KMS-11 (cell line): ENCODE results near the gene PDGFA.

ENCODE experiments used
- H2AFZ ChIP-seq: fragments of 200-600 bp; sonication (generic); 2 replicates; pipeline ENCODE4 v1.6.1; 2016; ENCODE audit warnings: antibody characterized with exemption, mixed run types, low read depth
- H3K27ac ChIP-seq: fragments of 200-600 bp; sonication (generic); 2 replicates; pipeline ENCODE4 v1.6.1; 2016; ENCODE audit warnings: mild to moderate bottlenecking, mixed run types
- H3K27me3 ChIP-seq: fragments of 200-600 bp; sonication (generic); 2 replicates; pipeline ENCODE4 v1.6.1; 2017; ENCODE audit warnings: mild to moderate bottlenecking, low read depth, mixed run types, moderate library complexity; ENCODE audit not compliant: insufficient read depth
- H3K36me3 ChIP-seq: fragments of 200-600 bp; sonication (generic); 2 replicates; pipeline ENCODE4 v1.6.1; 2017; ENCODE audit warnings: mild to moderate bottlenecking, mixed run types; ENCODE audit not compliant: insufficient read depth
- H3K4me1 ChIP-seq: fragments of 200-600 bp; sonication (generic); 2 replicates; pipeline ENCODE4 v1.6.1; 2016; ENCODE audit warnings: mild to moderate bottlenecking, low read depth, mixed run types; ENCODE audit not compliant: poor library complexity, severe bottlenecking
- H3K4me2 ChIP-seq: fragments of 200-600 bp; sonication (generic); 2 replicates; pipeline ENCODE4 v1.7.0; 2016; ENCODE audit warnings: mild to moderate bottlenecking, mixed run types
- H3K4me3 ChIP-seq: fragments of 200-600 bp; sonication (generic); IDR thresholded peaks from 2 replicates; pipeline ENCODE4 v1.6.1; 2017; ENCODE audit warnings: low read depth, low read length, mixed read lengths; ENCODE audit not compliant: insufficient read depth
- H3K79me2 ChIP-seq: fragments of 200-600 bp; sonication (generic); 2 replicates; pipeline ENCODE4 v1.6.1; 2016; ENCODE audit warnings: low read depth, mixed run types; ENCODE audit not compliant: insufficient read depth
- H3K9ac ChIP-seq: fragments of 200-600 bp; sonication (generic); 2 replicates; pipeline ENCODE4 v1.6.1; 2016; ENCODE audit warnings: mild to moderate bottlenecking, mixed run types
- H4K20me1 ChIP-seq: fragments of 200-600 bp; sonication (generic); 2 replicates; pipeline ENCODE4 v1.6.1; 2016; ENCODE audit warnings: mild to moderate bottlenecking, mixed run types; ENCODE audit not compliant: insufficient read depth
- CTCF ChIP-seq: fragments of 200-600 bp; sonication (generic); conservative IDR thresholded peaks from 2 replicates; pipeline ENCODE4 v1.6.1; 2017; ENCODE audit warnings: low read depth, mild to moderate bottlenecking, antibody characterized with exemption, low read length, moderate library complexity, mixed read lengths

The PDGFA gene

GRCh38 chr7:510782-511281 lies 8.8 kb downstream of the PDGFA start:
- no peak overlapping the region for H3K9ac ChIP-seq
- no peaks in the 10 kb centered on the region for H3K79me2 ChIP-seq
- H3K4me1 ChIP-seq: no peaks in the 10 kb centered on the region
- no peaks in the 10 kb centered on the region for H4K20me1 ChIP-seq
- H3K27ac ChIP-seq: no peak overlapping the region
- H3K36me3 ChIP-seq: no peaks in the 10 kb centered on the region
- H3K4me3 ChIP-seq: no peak overlapping the region
- no peak overlapping the region for H3K4me2 ChIP-seq
- H3K27me3 ChIP-seq: peaks cover 72% of the 10 kb centered on the region
- no peak for TF ChIP-seq CTCF
- no peak overlapping the region for H2AFZ ChIP-seq

GRCh38 chr7:510131-510481 lies 9.5 kb downstream of the PDGFA start:
- Histone ChIP-seq H3K36me3 (no peaks in the 10 kb centered on the region), H3K4me3 (no peak overlapping the region), H3K27me3 (peaks cover 72% of the 10 kb centered on the region), H3K4me2 (no peak overlapping the region), H3K9ac (no peak overlapping the region), H4K20me1 (no peaks in the 10 kb centered on the region), H2AFZ (no peak overlapping the region), H3K4me1 (no peaks in the 10 kb centered on the region), H3K27ac (no peak overlapping the region), H3K79me2 (no peaks in the 10 kb centered on the region)
- no peak for TF ChIP-seq CTCF

GRCh38 chr7:509426-510130 lies 10.1 kb downstream of the PDGFA start:
- Histone ChIP-seq H3K27ac (no peak overlapping the region), H4K20me1 (no peaks in the 10 kb centered on the region), H3K79me2 (no peaks in the 10 kb centered on the region), H3K4me1 (no peaks in the 10 kb centered on the region), H3K9ac (no peak overlapping the region), H2AFZ (no peak overlapping the region), H3K4me3 (no peak overlapping the region), H3K4me2 (no peak overlapping the region), H3K27me3 (peaks cover 70% of the 10 kb centered on the region; the same call in 1 of the 2 replicates), H3K36me3 (no peaks in the 10 kb centered on the region)
- no peak for TF ChIP-seq CTCF

- H3K79me2 ChIP-seq: no peaks in the 10 kb centered on the region
- TF ChIP-seq CTCF: no peak
- peaks cover 60% of the 10 kb centered on the region; the same call in 1 of the 2 replicates for H3K27me3 ChIP-seq
- H3K4me2 ChIP-seq: no peak overlapping the region
- H3K36me3 ChIP-seq: no peaks in the 10 kb centered on the region
- no peak overlapping the region for H3K4me3 ChIP-seq
- no peaks in the 10 kb centered on the region for H3K4me1 ChIP-seq
- no peak overlapping the region for H2AFZ ChIP-seq
- no peak overlapping the region for H3K9ac ChIP-seq
- no peak overlapping the region for H3K27ac ChIP-seq
- H4K20me1 ChIP-seq: no peaks in the 10 kb centered on the region
Measured at GRCh38 chr7:508461-509170, 11.0 kb downstream of the PDGFA start.
